ENCODE data around the gene PIK3R6.

DNA sequence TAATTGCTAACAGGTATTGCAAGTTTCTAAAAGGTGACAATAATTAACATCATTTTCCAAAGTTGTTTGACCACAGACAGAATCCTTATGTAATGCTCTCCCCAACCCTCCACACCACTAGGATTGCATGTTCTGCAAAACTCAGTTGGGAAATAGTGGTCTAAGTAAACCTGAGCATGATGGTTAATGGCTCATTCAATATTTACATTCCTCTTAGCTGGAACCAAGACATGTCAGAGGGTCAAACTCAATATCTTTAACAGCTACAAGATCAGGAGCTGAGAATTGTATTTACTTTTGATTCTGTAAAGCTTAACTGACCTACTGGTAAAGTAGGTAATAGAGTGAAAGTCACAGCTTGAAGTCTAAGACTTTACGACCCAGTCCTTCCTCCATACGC lies 78.5 kb downstream of the PIK3R6 start:
- TF ChIP-seq CTCF (CRISPR knock-in tag; IDR thresholded peaks at IDR 0.05) (no peak), THYN1 (CRISPR knock-in tag; IDR thresholded peaks at IDR 0.05; ENCODE audit: borderline replicate concordance, low read depth) (no peak)

Measured in HepG2 (cell line).